Measurements from ENCODE around the gene SHMT2. TPM values are rescaled to one million over a fixed set of nuclear protein-coding genes. Genes with fewer than 3 reads are reported as not detected.

The SHMT2 gene
- total RNA-seq, 1 experiment from 2014 or later: 297 TPM

GRCh38 chr12:57235017-57235727, 5.7 kb downstream of the SHMT2 start (continued):
- TF ChIP-seq FOXP1 (CRISPR knock-in tag; IDR thresholded peaks at IDR 0.05; ENCODE audit: borderline replicate concordance) (peak; percentile 49; the same call in 1 of the 2 replicates), CREM (CRISPR knock-in tag; IDR thresholded peaks at IDR 0.05) (no peak), FOXJ3 (CRISPR knock-in tag; IDR thresholded peaks at IDR 0.05; ENCODE audit: borderline replicate concordance) (no peak), ZNF317 (CRISPR knock-in tag; IDR thresholded peaks at IDR 0.05; ENCODE audit: borderline replicate concordance, low read depth) (no peak), TEAD1 (CRISPR knock-in tag; IDR thresholded peaks at IDR 0.05) (no peak), ZNF232 (CRISPR knock-in tag; IDR thresholded peaks at IDR 0.05) (no peak), MYBL2 (CRISPR knock-in tag; IDR thresholded peaks at IDR 0.05) (no peak), JUN (CRISPR knock-in tag; IDR thresholded peaks at IDR 0.05) (no peak), ERG (CRISPR knock-in tag; IDR thresholded peaks at IDR 0.05) (peak; percentile 53; the same call in 1 of the 2 replicates), ETV6 (CRISPR knock-in tag; IDR thresholded peaks at IDR 0.05) (peak; percentile 51; the same call in 1 of the 2 replicates), ZBTB21 (CRISPR knock-in tag; IDR thresholded peaks at IDR 0.05; ENCODE audit: borderline replicate concordance) (no peak), ZNF396 (CRISPR knock-in tag; IDR thresholded peaks at IDR 0.05; ENCODE audit: borderline replicate concordance) (no peak), ZNF671 (CRISPR knock-in tag; IDR thresholded peaks at IDR 0.05) (peak; percentile 78; the same call in 1 of the 2 replicates), NFATC4 (CRISPR knock-in tag; IDR thresholded peaks at IDR 0.05) (peak; percentile 72), SMAD3 (CRISPR knock-in tag; IDR thresholded peaks at IDR 0.05; ENCODE audit: borderline replicate concordance) (no peak), PRRX2 (CRISPR knock-in tag; IDR thresholded peaks at IDR 0.05) (peak; percentile 82), FOXP4 (CRISPR knock-in tag; IDR thresholded peaks at IDR 0.05) (no peak), CDX4 (CRISPR knock-in tag; IDR thresholded peaks at IDR 0.05; ENCODE audit: borderline replicate concordance) (no peak), TP53 (CRISPR knock-in tag; IDR thresholded peaks at IDR 0.05) (no peak)
- TF ChIP-seq, protein P1, sequence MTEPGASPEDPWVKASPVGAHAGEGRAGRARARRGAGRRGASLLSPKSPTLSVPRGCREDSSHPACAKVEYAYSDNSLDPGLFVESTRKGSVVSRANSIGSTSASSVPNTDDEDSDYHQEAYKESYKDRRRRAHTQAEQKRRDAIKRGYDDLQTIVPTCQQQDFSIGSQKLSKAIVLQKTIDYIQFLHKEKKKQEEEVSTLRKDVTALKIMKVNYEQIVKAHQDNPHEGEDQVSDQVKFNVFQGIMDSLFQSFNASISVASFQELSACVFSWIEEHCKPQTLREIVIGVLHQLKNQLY (CRISPR knock-in tag; IDR thresholded peaks at IDR 0.05): no peak
- TF ChIP-seq, protein P2, sequence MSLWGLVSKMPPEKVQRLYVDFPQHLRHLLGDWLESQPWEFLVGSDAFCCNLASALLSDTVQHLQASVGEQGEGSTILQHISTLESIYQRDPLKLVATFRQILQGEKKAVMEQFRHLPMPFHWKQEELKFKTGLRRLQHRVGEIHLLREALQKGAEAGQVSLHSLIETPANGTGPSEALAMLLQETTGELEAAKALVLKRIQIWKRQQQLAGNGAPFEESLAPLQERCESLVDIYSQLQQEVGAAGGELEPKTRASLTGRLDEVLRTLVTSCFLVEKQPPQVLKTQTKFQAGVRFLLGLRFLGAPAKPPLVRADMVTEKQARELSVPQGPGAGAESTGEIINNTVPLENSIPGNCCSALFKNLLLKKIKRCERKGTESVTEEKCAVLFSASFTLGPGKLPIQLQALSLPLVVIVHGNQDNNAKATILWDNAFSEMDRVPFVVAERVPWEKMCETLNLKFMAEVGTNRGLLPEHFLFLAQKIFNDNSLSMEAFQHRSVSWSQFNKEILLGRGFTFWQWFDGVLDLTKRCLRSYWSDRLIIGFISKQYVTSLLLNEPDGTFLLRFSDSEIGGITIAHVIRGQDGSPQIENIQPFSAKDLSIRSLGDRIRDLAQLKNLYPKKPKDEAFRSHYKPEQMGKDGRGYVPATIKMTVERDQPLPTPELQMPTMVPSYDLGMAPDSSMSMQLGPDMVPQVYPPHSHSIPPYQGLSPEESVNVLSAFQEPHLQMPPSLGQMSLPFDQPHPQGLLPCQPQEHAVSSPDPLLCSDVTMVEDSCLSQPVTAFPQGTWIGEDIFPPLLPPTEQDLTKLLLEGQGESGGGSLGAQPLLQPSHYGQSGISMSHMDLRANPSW (CRISPR knock-in tag; conservative IDR thresholded peaks at IDR 0.05; ENCODE audit: low read depth): no peak
- TF ChIP-seq, protein P3, sequence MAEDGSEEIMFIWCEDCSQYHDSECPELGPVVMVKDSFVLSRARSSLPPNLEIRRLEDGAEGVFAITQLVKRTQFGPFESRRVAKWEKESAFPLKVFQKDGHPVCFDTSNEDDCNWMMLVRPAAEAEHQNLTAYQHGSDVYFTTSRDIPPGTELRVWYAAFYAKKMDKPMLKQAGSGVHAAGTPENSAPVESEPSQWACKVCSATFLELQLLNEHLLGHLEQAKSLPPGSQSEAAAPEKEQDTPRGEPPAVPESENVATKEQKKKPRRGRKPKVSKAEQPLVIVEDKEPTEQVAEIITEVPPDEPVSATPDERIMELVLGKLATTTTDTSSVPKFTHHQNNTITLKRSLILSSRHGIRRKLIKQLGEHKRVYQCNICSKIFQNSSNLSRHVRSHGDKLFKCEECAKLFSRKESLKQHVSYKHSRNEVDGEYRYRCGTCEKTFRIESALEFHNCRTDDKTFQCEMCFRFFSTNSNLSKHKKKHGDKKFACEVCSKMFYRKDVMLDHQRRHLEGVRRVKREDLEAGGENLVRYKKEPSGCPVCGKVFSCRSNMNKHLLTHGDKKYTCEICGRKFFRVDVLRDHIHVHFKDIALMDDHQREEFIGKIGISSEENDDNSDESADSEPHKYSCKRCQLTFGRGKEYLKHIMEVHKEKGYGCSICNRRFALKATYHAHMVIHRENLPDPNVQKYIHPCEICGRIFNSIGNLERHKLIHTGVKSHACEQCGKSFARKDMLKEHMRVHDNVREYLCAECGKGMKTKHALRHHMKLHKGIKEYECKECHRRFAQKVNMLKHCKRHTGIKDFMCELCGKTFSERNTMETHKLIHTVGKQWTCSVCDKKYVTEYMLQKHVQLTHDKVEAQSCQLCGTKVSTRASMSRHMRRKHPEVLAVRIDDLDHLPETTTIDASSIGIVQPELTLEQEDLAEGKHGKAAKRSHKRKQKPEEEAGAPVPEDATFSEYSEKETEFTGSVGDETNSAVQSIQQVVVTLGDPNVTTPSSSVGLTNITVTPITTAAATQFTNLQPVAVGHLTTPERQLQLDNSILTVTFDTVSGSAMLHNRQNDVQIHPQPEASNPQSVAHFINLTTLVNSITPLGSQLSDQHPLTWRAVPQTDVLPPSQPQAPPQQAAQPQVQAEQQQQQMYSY (CRISPR knock-in tag; IDR thresholded peaks at IDR 0.05): 0 out of 2 replicates have a peak, but pooled peaks have one; percentile 11
- TF ChIP-seq, protein P4, sequence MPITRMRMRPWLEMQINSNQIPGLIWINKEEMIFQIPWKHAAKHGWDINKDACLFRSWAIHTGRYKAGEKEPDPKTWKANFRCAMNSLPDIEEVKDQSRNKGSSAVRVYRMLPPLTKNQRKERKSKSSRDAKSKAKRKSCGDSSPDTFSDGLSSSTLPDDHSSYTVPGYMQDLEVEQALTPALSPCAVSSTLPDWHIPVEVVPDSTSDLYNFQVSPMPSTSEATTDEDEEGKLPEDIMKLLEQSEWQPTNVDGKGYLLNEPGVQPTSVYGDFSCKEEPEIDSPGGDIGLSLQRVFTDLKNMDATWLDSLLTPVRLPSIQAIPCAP (CRISPR knock-in tag; IDR thresholded peaks at IDR 0.05): no peak
- TF ChIP-seq, protein P5, sequence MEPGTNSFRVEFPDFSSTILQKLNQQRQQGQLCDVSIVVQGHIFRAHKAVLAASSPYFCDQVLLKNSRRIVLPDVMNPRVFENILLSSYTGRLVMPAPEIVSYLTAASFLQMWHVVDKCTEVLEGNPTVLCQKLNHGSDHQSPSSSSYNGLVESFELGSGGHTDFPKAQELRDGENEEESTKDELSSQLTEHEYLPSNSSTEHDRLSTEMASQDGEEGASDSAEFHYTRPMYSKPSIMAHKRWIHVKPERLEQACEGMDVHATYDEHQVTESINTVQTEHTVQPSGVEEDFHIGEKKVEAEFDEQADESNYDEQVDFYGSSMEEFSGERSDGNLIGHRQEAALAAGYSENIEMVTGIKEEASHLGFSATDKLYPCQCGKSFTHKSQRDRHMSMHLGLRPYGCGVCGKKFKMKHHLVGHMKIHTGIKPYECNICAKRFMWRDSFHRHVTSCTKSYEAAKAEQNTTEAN (CRISPR knock-in tag; IDR thresholded peaks at IDR 0.05): 0 out of 2 replicates have a peak, but pooled peaks have one; percentile 21
